HS-27A (cell line): ENCODE measurements around the gene ADGRF3.
"Not testable (repeated sequence)": the region's sequence is repeated elsewhere in the genome, so short reads cannot be mapped to it uniquely, and the experiment has no call there.

Experiments used
- DNase-seq: peaks from one replicate; pipeline ENCODE4 v3.0.0-alpha.2; 2012; ENCODE audit warnings: low read depth, missing footprints

ADGRF3 gene

DNA sequence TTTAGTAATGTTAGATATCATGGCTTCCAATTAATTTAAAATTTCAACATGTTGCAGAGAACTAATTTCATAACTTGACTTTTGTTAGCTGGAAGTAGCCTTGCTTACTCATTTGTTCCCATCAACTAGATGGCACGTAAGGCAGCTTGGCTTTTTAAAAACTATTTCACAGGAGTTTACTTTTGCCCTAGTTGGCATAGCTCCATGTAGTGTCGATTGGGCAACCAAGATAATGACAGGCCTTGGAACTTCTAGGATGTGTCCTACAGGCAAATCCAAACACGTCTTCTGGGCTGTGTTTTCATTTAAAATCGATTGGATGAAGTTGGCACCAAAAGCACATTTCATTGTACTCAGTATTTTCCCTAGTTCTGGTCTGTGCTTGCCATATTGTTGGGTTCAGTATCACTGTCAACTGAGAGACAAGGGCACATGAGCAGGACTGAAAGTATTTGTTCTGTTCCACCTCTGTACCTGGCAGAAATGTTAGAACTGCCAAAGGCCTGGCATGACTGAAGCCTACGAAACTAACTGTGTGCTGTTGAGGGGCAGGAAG lies 72.5 kb downstream of the ADGRF3 start:
- no peak for DNase-seq

DNA sequence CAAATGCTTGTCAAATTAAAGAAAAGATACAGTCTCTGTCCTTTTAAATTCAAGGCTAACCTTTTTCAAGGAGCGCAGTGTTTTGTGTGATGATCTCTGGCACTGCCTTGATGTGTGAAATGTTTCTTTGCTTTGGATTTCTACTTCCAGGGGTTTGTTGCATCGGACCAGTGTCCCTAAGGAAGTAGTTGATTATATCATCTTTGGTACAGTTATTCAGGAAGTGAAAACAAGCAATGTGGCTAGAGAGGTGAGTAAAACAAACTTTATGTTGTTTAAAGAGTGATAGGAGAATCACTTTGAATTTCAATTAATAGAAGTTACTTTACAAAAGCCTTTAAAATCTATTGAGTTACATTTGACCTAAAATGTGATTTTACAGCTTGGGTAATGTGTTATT lies 73.1 kb downstream of the ADGRF3 start:
- DNase-seq, result no peak

GRCh38 chr2:26270373-26270772 lies 76.2 kb downstream of the ADGRF3 start:
- DNase-seq, result no peak

GRCh38 chr2:26269571-26270158 lies 76.9 kb downstream of the ADGRF3 start:
- DNase-seq, result no peak

DNA sequence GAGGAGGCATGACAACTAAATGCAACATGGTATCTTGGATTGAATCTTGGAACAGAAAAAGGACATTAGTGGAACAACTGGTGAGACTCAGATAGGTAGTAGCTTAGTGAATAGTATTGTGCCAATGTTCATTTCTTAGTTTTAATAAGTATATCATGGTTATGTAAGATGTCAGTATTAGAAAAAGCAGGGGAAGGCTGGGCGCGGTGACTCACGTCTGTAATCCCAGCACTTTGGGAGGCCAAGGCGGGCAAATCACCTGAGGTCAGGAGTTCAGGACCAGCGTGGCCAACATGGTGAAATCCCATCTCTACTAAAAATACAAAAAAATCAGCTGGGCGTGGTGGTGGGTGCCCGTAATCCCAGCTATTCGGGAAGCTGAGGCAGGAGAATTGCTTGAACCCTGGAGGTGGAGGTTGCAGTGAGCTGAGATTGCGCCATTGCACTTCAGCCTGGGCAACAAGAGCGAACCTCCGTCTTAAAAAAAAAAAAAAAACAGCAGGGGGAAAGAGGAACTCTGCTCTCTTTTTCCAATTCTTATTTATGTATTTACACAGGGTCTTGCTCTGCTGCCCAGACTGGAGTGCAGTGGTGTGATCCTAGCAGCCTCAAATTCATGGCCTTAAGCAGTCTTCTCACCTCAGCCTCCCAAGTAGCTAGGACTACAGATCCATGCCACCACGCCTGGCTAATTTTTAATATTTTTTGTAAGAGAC lies 77.8 kb downstream of the ADGRF3 start:
- DNase-seq, result not testable (repeated sequence)

DNA sequence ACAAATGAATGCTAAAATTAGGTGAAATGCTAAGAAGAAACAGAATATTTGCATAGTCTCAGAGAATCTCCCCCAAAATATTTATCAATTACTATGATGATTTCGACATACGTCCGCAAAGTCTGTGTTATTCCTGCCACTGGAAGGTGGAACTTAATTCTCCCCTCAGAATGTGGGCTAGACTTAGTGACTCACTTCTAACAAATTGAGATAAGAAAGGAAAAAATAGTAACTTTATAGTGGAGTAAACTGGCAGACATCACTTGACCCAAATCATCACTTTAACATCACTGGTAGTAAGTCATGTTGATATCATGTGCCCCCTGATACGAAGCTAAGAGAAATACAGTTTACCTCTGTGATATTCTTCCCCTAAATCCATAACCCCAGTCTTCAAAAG lies 78.4 kb downstream of the ADGRF3 start:
- no peak for DNase-seq

DNA sequence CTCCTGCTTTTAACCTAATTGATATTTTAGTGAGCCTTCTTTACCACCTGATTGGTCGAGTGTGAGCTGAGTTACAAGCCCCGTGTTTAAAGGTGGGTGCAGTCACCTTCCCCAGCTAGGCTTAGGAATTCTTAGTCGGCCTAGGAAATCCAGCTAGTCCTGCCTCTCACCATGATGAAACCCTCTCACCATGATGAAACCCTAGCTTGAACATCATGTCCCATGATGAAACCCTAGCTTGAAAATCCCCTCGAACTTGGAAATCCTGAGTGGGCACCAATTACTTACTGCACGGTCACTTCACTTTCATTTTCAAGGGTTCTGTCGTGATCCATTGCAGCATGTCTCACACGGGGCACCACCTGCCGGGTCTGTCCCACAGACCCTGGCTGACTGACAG lies 87.8 kb downstream of the ADGRF3 start:
- DNase-seq, result not testable (repeated sequence)
